Activated T-helper 2 cell treated with anti-CD3 and anti-CD28 coated beads, Interferon-gamma antibody, Interleukin-2, Interleukin-4, amounts not matched to agents 10 μg/mL and 5 μg/mL and 100 μg/mL, durations not matched to agents 14 hours and 24 hours and 36 hours (primary cell): ENCODE measurements around the gene PTGER3. TPM values are rescaled to one million over a fixed set of nuclear protein-coding genes. Genes with fewer than 3 reads are reported as not detected.
A peak's percentile ranks its signal among the peaks of the same experiment; 100 is the strongest.

ENCODE experiments used
- DNase-seq: peaks from one replicate; pipeline ENCODE4 v3.0.0; 2021; ENCODE audit warnings: low spot score
- H3K27ac Mint-ChIP-seq: one replicate; pipeline ENCODE4 v1.8.0; 2021; ENCODE audit warnings: mixed read lengths
- H3K27me3 Mint-ChIP-seq: one replicate; pipeline ENCODE4 v1.8.0; 2021; ENCODE audit warnings: low read depth, mixed read lengths
- H3K36me3 Mint-ChIP-seq: one replicate; pipeline ENCODE4 v1.8.0; 2021; ENCODE audit warnings: low read depth, mixed read lengths
- H3K4me1 Mint-ChIP-seq: one replicate; pipeline ENCODE4 v1.8.0; 2021; ENCODE audit warnings: low read depth, mixed read lengths
- H3K4me3 Mint-ChIP-seq: one replicate; pipeline ENCODE4 v1.8.0; 2021; ENCODE audit warnings: low read depth, mild to moderate bottlenecking, moderate library complexity, mixed read lengths
- H3K9me3 Mint-ChIP-seq: one replicate; pipeline ENCODE4 v1.8.0; 2021; ENCODE audit warnings: mixed read lengths
- intact Hi-C: fragments of 100-400 bp; cut with micrococcal nuclease; formaldehyde crosslinking; loops from one replicate; pipeline ENCODE4 v1.15.1; 2023
- total RNA-seq: library from RNA; stranded (reverse); gene quantifications from 2 replicates; pipeline ENCODE4 v1.2.3, GENCODE V29; 2022

PTGER3 gene
- total RNA-seq, 1 donor from 2014 or later, result 0.43 TPM

- no peak for DNase-seq
- H3K4me3 Mint-ChIP-seq, result peak overlapping the region; percentile 98
- H3K27me3 Mint-ChIP-seq, result peaks cover 14% of the 10 kb centered on the region
- intact Hi-C loops, result loop anchor here (1.0 to 10.0 kb wide), 4 partner anchors 13 to 859 kb away; partner anchors contain the start of genes ANKRD13C, CTH and SRSF11
- peaks cover 8% of the 10 kb centered on the region for H3K9me3 Mint-ChIP-seq
- peaks cover 50% of the 10 kb centered on the region for H3K36me3 Mint-ChIP-seq
- H3K27ac Mint-ChIP-seq, result peak overlapping the region; percentile 100
- peaks cover 22% of the 10 kb centered on the region for H3K4me1 Mint-ChIP-seq
These were observed 32.7 kb upstream of the PTGER3 start for GRCh38 chr1:71080230-71080738.

GRCh38 chr1:71074681-71075080 is 27.1 kb upstream of the PTGER3 start:
- Mint-ChIP-seq H3K36me3 (peaks cover 78% of the 10 kb centered on the region), H3K4me3 (no peak overlapping the region), H3K4me1 (peaks cover 40% of the 10 kb centered on the region), H3K9me3 (no peaks in the 10 kb centered on the region), H3K27me3 (no peaks in the 10 kb centered on the region), H3K27ac (peak overlapping the region; percentile 18)
- DNase-seq, result no peak
- intact Hi-C loops, result no loop called here

DNA sequence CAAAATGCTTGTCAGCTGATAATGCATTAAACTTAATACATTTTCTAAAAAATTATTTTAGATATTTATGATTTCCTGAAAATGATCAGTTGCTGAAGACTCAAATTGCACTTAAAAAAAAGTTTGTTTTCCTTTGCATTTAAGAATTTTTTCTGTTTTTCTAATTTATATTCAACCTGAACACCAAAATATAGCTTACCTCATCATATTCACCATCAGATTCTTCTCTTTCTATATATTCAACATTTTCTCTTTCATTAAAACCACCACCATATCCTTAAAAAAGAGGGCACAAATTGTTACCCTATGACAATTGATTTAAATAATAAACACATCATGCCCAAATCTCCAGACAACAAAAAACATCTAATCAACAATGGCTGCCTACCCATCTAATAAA is 24.7 kb upstream of the PTGER3 start:
- Mint-ChIP-seq H3K27ac (no peak overlapping the region), H3K36me3 (peaks cover 77% of the 10 kb centered on the region), H3K27me3 (no peaks in the 10 kb centered on the region), H3K4me1 (peaks cover 47% of the 10 kb centered on the region), H3K4me3 (no peak overlapping the region), H3K9me3 (no peaks in the 10 kb centered on the region)
- DNase-seq, result no peak
- intact Hi-C loops, result no loop called here

DNA sequence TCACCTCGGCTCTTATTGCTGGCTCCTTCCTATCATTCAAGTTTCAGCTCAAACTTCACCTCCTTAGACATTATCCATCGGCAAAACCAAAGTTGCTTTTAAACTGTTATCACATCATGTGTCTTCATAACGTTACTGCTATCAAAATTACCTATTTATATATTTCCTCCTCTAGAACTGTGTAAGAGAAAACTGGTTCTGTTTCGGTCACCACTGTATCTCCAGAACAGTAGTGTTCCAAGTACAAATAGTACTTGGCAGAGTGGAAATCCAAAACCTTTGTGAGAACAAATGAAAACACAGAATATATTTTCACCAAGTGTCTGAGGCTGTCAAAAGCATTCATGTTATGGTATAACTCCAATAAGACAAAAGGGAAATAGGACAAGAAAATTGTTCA is 24.1 kb upstream of the PTGER3 start:
- Mint-ChIP-seq H3K27me3 (no peaks in the 10 kb centered on the region), H3K4me3 (no peak overlapping the region), H3K27ac (no peak overlapping the region), H3K4me1 (peaks cover 47% of the 10 kb centered on the region), H3K9me3 (no peaks in the 10 kb centered on the region), H3K36me3 (peaks cover 79% of the 10 kb centered on the region)
- DNase-seq, result no peak
- intact Hi-C loops, result no loop called here

DNA sequence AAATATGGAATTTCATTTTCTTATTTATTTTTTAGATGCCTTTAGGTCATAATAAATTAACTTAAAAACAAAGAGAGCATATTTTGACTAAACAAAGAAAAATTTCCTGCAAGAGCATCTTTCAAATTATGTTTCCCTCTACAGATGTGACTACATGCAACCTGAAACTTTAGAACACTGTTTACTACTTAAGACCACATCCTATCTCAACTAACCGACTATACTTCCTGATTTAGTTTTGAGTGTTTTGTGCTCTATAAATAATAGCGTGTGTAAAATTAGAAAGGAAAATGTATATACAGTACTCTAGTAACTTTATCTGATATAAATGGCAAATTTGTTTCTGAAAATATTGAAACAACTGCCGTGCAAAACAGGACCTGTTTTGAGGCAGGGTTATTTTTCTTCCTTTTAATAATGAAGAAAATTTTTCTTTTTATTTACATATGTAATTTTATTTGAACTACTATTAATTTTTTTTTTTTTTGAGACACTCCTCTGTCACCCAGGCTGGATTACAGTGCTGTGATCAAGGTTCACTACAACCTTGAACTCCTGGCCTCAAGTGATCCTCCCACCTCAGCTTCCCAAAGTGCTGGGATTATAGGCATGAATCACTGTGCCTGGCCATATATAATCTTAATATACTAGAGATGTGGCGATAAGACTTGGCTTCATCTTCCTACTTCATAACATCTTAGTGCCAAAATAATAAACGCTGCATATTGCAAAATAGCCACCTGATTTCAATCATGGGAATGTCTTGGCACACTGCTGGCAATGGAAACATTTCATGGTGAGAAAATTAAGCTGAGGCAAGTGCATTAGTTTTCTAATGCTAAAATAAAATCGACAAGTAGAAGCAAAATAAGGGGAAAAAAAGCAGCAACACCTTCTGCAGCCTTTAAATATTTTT is 21.0 kb upstream of the PTGER3 start:
- Mint-ChIP-seq H3K27ac (peak overlapping the region; percentile 58), H3K4me1 (peaks cover 32% of the 10 kb centered on the region), H3K9me3 (no peaks in the 10 kb centered on the region), H3K27me3 (no peaks in the 10 kb centered on the region), H3K4me3 (peak overlapping the region; percentile 51), H3K36me3 (peaks cover 78% of the 10 kb centered on the region)
- intact Hi-C loops, result no loop called here
- DNase-seq, result no peak

DNA sequence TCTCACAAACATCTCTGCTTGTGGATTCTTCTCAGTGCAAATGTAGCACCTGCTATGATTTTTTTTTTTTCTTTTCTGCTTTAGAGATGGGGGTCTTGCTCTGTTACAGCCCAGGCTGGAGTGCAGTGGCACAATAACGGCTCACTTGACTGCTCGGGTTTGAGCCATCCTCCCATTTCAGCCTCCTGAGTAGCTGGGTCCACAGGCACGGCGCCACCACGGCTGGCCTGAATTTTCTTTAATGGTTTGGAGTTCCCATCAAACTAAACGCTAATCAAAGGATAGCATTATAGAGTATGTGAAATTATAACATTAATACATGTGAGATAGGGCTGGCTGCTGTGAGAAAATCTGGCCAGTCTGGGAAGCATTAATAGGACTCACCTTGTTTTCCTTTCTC is 7.2 kb upstream of the PTGER3 start:
- intact Hi-C loops, result no loop called here

DNA sequence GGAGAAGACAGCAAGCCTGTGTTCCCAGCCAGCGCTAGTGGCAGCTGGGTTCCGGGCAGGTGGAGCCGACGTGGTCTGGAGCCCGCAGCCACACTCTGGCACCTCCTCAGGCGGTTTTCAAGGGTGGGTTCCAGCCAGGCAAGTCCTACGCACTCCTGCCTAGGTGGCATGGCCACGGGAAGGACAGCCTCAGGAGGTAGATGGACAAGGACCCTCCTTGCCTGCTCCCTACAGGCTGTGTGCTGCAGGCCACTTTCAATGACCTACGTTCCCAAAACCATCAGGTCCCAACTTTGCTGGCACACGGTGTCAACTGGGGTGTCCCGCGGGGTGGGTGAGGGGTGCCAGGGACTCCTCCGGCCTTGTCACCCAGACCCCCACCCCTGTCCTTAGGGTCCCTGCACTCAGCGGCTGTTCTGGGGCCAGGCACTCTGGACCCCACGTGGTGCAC is 6.7 kb upstream of the PTGER3 start:
- Mint-ChIP-seq H3K4me3 (no peak overlapping the region), H3K27me3 (peaks cover 12% of the 10 kb centered on the region), H3K4me1 (peaks cover 3% of the 10 kb centered on the region), H3K36me3 (peaks cover 18% of the 10 kb centered on the region), H3K27ac (no peak overlapping the region), H3K9me3 (no peaks in the 10 kb centered on the region)
- no peak for DNase-seq
- intact Hi-C loops, result no loop called here

More for the DNA sequence above, 7.2 kb upstream of the PTGER3 start:
- no peak for DNase-seq
- H3K27ac Mint-ChIP-seq, result no peak overlapping the region
- peaks cover 11% of the 10 kb centered on the region for H3K27me3 Mint-ChIP-seq
- no peaks in the 10 kb centered on the region for H3K9me3 Mint-ChIP-seq
- peaks cover 19% of the 10 kb centered on the region for H3K36me3 Mint-ChIP-seq
- peaks cover 2% of the 10 kb centered on the region for H3K4me1 Mint-ChIP-seq
- H3K4me3 Mint-ChIP-seq, result no peak overlapping the region

- H3K4me1 Mint-ChIP-seq, result peaks cover 4% of the 10 kb centered on the region
- DNase-seq, result no peak
- intact Hi-C loops, result no loop called here
- peaks cover 12% of the 10 kb centered on the region for H3K36me3 Mint-ChIP-seq
- H3K4me3 Mint-ChIP-seq, result no peak overlapping the region
- H3K27ac Mint-ChIP-seq, result no peak overlapping the region
- peaks cover 14% of the 10 kb centered on the region for H3K27me3 Mint-ChIP-seq
- no peaks in the 10 kb centered on the region for H3K9me3 Mint-ChIP-seq
These were observed 6.1 kb upstream of the PTGER3 start for GRCh38 chr1:71053758-71054157.

- peaks cover 21% of the 10 kb centered on the region for H3K27me3 Mint-ChIP-seq
- DNase-seq, result no peak
- intact Hi-C loops, result no loop called here
- peaks cover 7% of the 10 kb centered on the region for H3K36me3 Mint-ChIP-seq
- H3K4me1 Mint-ChIP-seq, result peaks cover 7% of the 10 kb centered on the region
- no peaks in the 10 kb centered on the region for H3K9me3 Mint-ChIP-seq
- no peak overlapping the region for H3K4me3 Mint-ChIP-seq
- no peak overlapping the region for H3K27ac Mint-ChIP-seq
These were observed 5.5 kb upstream of the PTGER3 start for GRCh38 chr1:71053146-71053545.

DNA sequence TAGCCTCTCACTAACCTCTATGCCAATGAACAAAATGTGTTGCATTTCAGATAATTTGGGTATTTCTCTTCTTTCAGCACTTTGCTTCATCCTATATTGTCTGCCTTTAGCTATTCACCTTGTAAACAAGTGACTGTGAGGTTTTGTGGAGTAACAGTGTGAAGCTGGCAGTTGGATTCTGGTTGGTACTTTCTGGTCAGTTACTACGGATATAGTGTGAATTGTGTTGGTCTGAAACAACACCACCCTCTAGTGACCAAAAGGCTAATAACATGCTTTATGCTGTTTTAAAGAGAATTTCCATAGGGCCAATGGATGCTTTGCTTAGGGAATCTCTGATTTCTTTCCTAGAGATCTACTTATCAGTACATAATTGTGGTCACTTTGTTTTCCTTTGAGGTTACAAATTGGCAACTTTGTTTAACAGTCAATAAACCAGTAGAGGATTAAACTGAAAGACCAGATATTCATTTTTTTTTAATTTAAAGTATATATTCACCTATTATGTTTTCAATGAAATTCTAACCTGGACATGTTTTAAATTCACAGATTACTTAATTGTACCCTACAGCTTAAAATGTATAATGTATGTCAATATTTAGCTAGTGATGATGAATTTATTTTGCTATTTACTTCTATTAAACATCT is 2.5 kb upstream of the PTGER3 start:
- no peak overlapping the region for H3K27ac Mint-ChIP-seq
- intact Hi-C loops, result loop anchor here (1.0 to 10.0 kb wide), 4 partner anchors 135 to 522 kb away; no protein-coding TSS in a partner anchor
- H3K27me3 Mint-ChIP-seq, result peaks cover 44% of the 10 kb centered on the region
- no peak for DNase-seq
- H3K4me1 Mint-ChIP-seq, result peaks cover 18% of the 10 kb centered on the region
- H3K4me3 Mint-ChIP-seq, result no peak overlapping the region
- no peaks in the 10 kb centered on the region for H3K36me3 Mint-ChIP-seq
- no peaks in the 10 kb centered on the region for H3K9me3 Mint-ChIP-seq

GRCh38 chr1:71046891-71047634 is 553 bp downstream of the PTGER3 start:
- no peak overlapping the region for H3K27ac Mint-ChIP-seq
- peak overlapping the region; percentile 78 for H3K4me3 Mint-ChIP-seq
- H3K9me3 Mint-ChIP-seq, result no peaks in the 10 kb centered on the region
- H3K4me1 Mint-ChIP-seq, result peaks cover 18% of the 10 kb centered on the region
- intact Hi-C loops, result loop anchor here (5.0 to 10.0 kb wide), 2 partner anchors 132 to 280 kb away; no protein-coding TSS in a partner anchor
- DNase-seq, result no peak
- H3K27me3 Mint-ChIP-seq, result peaks cover 54% of the 10 kb centered on the region
- no peaks in the 10 kb centered on the region for H3K36me3 Mint-ChIP-seq

DNA sequence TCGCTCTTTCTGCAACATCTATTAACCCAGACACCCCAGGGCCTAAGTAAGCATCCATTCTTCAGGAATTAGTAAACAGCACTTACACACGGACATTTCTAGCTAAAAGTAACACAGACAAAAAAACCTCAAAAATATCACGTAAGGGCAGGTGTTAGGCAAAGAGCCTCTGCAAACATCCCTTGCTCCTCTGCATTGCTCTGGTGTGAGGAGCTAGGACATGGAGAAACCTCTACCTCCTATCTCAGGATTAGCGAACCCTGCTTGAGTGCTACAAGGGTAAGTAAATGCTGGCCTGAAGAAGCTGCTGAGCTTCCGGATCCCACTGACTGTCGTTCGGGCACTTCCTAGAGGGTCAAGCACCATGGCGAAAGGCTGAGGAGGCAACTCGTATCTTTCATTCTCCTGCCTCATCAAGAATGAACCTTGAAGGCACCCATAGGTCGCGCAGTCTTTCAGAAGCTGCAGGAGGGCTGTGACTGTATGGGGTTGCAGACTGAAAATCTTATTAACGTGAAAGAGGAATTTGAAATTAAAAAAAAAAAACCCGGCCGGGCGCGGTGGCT is 2.1 kb downstream of the PTGER3 start:
- no peak for DNase-seq
- Mint-ChIP-seq H3K27me3 (peaks cover 49% of the 10 kb centered on the region), H3K27ac (no peak overlapping the region), H3K4me3 (peak overlapping the region; percentile 28), H3K4me1 (peaks cover 23% of the 10 kb centered on the region), H3K9me3 (no peaks in the 10 kb centered on the region), H3K36me3 (no peaks in the 10 kb centered on the region)
- intact Hi-C loops, result loop anchor here (5.0 to 10.0 kb wide), 2 partner anchors 131 to 278 kb away; no protein-coding TSS in a partner anchor
